Measurements from ENCODE around the gene HJURP. TPM values are rescaled to one million over a fixed set of nuclear protein-coding genes. Genes with fewer than 3 reads are reported as not detected.
A peak's percentile ranks its signal among the peaks of the same experiment; 100 is the strongest.

HJURP gene
- total RNA-seq, 1 donor from 2014 or later: 3.9 TPM

- DNase-seq (ENCODE audit: low spot score): no peak
Observed at GRCh38 chr2:233848276-233848675, 6.1 kb downstream of the HJURP start.

- DNase-seq (ENCODE audit: low spot score): no peak
Observed at GRCh38 chr2:233847248-233847898, 7.0 kb downstream of the HJURP start.

GRCh38 chr2:233846387-233847247, 7.7 kb downstream of the HJURP start:
- DNase-seq (ENCODE audit: low spot score): no peak

- no peak for DNase-seq (ENCODE audit: low spot score)
Observed at GRCh38 chr2:233845301-233846060, 8.9 kb downstream of the HJURP start.

GRCh38 chr2:233844836-233845235, 9.5 kb downstream of the HJURP start:
- DNase-seq (ENCODE audit: low spot score): no peak

- DNase-seq (ENCODE audit: low spot score): no peak
Observed at GRCh38 chr2:233844064-233844807, 10.1 kb downstream of the HJURP start.

- DNase-seq (ENCODE audit: low spot score): no peak
Observed at GRCh38 chr2:233841183-233841582, 13.2 kb downstream of the HJURP start.

- DNase-seq (ENCODE audit: low spot score): no peak
Observed at GRCh38 chr2:233840520-233840919, 13.8 kb downstream of the HJURP start.

GRCh38 chr2:233839447-233839820, 14.9 kb downstream of the HJURP start:
- no peak for DNase-seq (ENCODE audit: low spot score)

- DNase-seq (ENCODE audit: low spot score): no peak
Observed at GRCh38 chr2:233838726-233839446, 15.4 kb downstream of the HJURP start.

- DNase-seq (ENCODE audit: low spot score): no peak
Observed at GRCh38 chr2:233838251-233838650, 16.1 kb downstream of the HJURP start.

GRCh38 chr2:233837694-233838229, 16.6 kb downstream of the HJURP start:
- DNase-seq (ENCODE audit: low spot score): no peak

GRCh38 chr2:233836359-233836758, 18.0 kb downstream of the HJURP start:
- DNase-seq (ENCODE audit: low spot score): no peak

- no peak for DNase-seq (ENCODE audit: low spot score)
Observed at GRCh38 chr2:233835230-233836186, 18.8 kb downstream of the HJURP start.

GRCh38 chr2:233833345-233833744, 21.0 kb downstream of the HJURP start:
- DNase-seq (ENCODE audit: low spot score): no peak

- peak; percentile 21 for DNase-seq (ENCODE audit: low spot score)
Observed at GRCh38 chr2:233832869-233833311, 21.4 kb downstream of the HJURP start.

- no peak for DNase-seq (ENCODE audit: low spot score)
Observed at GRCh38 chr2:233832414-233832813, 21.9 kb downstream of the HJURP start.

GRCh38 chr2:233831861-233832260, 22.5 kb downstream of the HJURP start:
- DNase-seq (ENCODE audit: low spot score): no peak

GRCh38 chr2:233831011-233831721, 23.2 kb downstream of the HJURP start:
- DNase-seq (ENCODE audit: low spot score): no peak
